Activated naive CD4-positive, alpha-beta T cell (primary cell): Measurements from ENCODE around the gene C5orf15.
"Not testable (repeated sequence)": the region's sequence is repeated elsewhere in the genome, so short reads cannot be mapped to it uniquely, and the experiment has no call there.

Experiments used
- DNase-seq, 4 experiments: peaks; one replicate each; lab custom pipeline; 2025; lab: John Stamatoyannopoulos, UW

Gene C5orf15

DNA sequence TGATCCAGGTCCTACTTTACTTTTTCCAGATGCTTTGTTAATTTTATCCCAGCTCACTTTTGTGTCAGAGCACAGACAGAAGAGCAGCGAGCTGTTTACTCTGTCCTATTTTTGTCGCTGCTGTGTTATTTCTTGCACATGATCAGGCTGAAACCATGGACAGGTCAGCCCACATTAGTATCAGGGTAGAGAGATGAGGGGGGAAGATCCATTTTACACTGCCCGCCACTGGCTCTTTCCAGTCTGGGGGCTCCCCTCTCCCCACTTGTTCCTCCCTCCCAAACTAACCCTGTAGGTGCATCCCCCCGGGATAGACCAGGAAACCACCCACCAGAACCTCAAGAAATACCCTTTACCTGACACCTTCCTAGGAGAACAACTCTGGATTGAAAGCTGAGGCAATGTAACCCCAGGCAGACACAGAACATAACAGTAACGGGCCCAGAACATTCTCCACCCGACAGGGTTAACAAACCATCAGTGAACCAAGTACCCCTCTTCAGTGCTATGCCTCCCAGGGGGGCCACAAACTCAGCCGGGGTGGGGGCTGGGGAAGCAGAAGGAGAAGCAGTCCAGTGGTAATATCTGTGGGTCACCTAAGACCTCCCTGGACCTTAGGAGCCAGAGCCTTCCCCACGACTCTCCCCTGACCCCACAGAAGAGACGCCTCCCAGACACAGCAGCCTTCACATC is 26.0 kb upstream of the C5orf15 start:
- DNase-seq: no peak

DNA sequence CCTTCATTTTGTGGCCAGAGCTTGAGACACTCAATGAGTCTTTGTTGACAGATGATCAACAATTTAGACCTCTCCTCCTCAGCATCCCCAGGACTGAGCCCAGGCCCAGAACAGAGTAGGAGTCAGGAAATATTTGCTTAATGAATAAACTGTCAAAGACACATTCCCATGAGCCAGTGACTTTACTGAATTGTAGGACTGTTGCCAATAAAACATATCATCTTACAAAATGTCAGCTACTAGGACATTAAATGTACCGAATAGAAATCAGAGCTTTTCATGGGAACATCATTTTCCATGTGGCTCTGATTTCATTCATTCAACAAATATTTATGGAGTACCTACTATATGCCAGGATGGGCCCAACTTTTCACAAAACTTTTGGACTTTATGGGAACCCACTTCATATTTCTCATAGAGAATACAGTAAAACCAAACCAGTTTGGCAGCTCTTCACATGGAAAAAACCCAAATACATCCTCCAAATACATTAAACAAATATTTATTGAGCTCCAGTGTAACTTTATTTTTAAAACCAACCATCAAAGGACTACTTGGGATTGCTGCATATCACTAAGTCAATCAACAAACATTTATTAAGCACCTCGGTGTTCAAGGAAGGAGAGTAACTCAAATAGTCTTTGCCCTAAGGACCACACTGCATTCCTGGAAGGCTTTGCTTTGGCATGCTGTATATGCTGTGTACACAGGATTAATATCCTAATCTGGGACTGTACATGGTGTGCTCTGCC is 24.9 kb upstream of the C5orf15 start:
- no peak for DNase-seq

DNA sequence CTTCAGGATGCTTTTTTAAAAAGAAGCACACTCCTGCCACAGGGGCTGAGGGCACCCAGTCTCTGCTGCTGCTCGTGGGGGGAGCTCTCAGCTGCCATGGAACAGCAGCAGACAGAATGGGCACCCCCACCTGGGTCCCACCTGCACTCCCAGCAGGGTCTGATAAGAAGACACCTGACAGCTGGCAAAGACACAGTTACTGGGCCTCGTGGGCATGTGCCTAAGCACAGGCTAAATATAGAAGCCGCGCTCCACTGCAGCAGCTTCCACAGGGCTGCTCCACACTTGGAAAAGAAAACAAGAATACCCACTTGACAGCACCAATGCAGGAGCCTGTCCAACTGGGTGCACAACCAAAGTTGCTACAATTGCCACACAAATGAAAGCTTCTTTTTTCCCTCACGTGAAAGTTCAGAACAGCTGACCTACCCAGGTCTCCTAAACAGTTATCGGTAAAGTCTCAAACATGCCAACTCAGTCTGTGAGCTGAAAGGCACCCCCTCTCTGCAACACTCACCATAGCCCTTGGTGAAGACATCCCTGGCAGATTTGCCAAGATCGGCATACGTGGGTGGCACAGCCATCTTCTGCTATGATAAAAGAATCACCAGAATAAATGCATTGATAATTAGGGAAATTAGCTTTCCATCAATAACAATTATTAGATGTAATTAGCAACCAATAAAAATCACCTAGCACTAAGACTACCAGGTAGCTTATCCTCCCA is 24.2 kb upstream of the C5orf15 start:
- DNase-seq: no peak

DNA sequence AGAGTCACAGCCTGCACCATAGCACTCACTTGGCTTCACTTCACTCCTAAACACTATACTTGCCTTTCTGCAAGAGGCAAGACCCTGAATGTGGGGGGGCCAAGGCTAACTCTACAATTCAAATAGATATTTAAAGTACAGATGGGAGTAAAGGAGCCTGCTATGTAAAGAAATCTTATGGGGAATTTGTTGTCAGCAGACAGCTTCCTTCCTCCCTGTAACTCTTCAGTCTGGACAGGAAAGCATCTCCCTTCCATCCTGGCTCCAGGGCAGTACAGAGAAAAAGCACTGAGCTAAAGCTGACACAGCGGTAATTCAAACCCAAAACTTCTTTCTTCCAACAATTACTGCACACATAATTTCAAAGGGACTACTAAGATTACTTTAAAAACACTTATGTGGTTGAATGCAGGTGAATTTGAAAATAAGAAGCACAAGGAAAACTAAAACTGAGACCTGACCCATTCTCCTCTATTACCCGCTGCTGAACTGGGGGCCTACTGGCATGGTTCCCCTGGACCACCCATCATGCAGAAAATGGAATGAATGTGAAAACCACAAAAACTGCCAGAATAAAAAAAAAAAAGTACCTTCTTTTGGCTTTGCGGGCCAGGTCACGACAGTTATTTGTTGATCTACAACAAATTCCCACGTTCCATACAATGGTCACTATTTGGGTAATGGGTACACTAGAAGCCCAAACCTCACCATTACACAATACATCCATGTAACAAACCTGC is 22.9 kb upstream of the C5orf15 start:
- DNase-seq: no peak

GRCh38 chr5:133990396-133990795 is 22.0 kb upstream of the C5orf15 start:
- no peak for DNase-seq

DNA sequence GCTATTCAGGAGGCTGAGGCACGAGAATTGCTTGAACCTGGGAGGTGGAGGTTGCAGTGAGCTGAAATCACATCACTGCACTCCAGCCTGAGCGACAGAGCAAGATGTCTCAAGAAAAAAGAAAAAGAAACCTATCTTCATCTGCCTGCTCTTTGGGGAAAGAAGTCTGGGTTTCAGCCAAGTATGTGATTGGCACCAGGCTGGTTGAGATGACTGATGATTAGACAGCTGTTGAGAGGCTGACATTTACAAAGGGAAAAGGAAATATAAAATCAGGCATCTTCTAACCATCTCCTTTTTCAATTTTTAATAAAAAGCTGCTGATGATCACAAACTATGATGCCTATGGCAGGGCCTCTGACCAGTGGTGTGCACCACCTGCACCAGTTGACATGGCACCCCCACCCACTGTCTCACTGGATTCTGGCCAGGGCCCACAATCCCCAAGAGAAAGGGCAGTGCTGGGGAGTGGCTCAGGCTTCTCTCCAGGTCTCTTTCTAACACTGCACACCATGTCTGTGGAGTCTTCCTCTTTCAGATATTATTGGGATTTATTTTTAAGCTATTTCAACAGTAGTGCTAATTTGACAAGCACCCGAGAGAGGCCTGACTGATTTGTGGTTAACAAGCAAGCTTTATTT is 17.2 kb upstream of the C5orf15 start:
- no peak for DNase-seq

DNA sequence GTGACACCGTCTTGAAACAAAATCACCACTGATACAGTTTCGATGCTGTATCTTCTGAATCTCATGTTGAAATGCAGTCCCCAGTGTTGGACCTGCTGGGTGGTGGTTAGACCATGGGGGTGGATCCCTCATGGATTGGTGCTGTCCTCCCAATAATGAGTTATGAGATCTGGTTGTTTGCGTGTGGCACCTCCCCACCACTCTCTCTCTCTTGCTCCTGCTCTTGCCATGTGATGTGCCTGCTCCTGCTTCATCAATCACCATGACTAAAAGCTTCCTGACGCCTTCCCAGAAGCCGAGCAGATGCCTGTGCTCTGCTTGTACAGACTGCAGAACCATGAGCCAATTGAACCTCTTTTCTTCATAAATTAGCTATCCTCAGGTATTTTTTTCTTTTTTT is 15.2 kb upstream of the C5orf15 start:
- DNase-seq: no peak

GRCh38 chr5:133981714-133982113 is 13.3 kb upstream of the C5orf15 start:
- no peak for DNase-seq

- DNase-seq: no peak
These were observed 12.2 kb upstream of the C5orf15 start for GRCh38 chr5:133980652-133981051.

DNA sequence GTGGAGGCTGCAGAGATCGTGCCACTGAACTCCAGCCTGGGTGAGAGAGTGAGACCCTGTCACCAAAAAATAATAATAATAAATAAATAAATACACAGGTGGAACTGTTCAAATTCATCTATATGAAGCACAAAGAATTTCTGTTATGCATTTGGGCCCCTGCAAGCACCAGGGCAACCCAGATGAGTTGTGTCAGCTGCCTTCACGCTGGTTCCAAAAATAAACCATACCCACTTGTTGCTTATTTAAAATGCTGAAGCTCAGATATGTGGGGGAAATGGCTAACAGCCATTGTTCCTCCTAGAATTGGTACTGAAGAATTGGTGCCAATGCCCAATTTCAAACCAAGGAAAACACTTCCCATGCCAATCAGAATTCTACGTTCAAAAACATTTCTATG is 10.5 kb upstream of the C5orf15 start:
- no peak for DNase-seq

- no peak for DNase-seq
These were observed 9.4 kb upstream of the C5orf15 start for GRCh38 chr5:133977858-133978257.

GRCh38 chr5:133977161-133977787 is 8.8 kb upstream of the C5orf15 start:
- DNase-seq: no peak

- not testable (repeated sequence) for DNase-seq
These were observed 7.1 kb upstream of the C5orf15 start for GRCh38 chr5:133975546-133975945.

GRCh38 chr5:133974142-133974541 is 5.7 kb upstream of the C5orf15 start:
- no peak for DNase-seq

- DNase-seq: no peak
These were observed 2.0 kb upstream of the C5orf15 start for GRCh38 chr5:133970325-133970909.

DNA sequence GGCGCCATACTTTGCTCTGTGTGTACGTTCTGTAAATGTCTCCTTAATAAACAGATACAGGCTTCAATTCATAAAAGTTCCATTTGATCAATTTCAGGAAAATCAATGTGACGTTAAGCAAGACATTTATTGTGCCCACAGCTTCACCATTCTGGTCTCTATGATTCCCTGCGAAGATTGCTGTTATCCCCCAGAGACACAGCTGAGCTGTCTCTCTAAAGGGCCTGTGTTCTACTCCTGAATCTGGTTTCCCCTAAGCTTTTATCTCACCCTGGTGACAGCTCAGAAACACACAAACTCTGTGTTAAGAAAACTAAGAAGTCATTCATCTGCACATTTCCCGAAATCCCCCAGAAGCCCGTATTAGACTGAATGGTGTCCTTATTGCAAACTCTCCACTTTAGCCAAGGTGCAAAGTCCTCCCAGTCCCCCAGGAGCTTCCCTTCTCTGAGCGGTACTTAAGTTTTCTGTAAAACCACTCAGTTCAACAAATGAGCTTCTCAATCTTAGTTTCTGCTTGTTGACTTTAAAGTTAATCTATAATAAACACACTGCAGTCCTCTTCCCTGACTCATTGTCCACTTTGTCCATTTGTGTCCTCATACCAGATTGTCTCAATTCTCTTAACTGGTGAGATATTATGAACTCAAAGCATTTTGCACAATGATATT is 1.4 kb upstream of the C5orf15 start:
- DNase-seq: no peak

GRCh38 chr5:133967698-133968203 is 674 bp downstream of the C5orf15 start:
- DNase-seq: no peak

GRCh38 chr5:133967124-133967523 is 1.3 kb downstream of the C5orf15 start:
- DNase-seq: no peak

DNA sequence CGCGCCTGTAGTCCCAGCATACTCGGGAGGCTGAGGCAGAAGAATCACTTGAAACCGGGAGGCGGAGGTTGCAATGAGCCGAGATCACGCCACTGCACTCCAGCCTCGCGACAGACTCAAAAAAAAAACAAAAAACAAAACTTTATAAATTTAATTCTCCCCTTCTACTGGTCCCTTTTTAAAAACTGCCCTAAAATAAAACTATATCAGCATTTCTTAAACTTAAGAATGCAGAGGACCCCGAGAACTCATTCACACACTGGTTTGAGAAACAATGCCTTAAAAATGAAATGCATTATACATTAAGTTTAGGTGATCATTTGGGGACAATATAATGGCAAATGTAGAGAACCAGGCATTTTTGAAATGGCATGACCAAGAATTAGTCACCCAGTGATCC is 2.3 kb downstream of the C5orf15 start:
- no peak for DNase-seq

GRCh38 chr5:133963493-133964128 is 4.8 kb downstream of the C5orf15 start:
- no peak for DNase-seq
